ENCODE data around the gene VPS37D. TPM values are rescaled to one million over a fixed set of nuclear protein-coding genes. Genes with fewer than 3 reads are reported as not detected.
"Not testable (repeated sequence)": the region's sequence is repeated elsewhere in the genome, so short reads cannot be mapped to it uniquely, and the experiment has no call there.

The VPS37D gene
- total and polyA plus RNA-seq, 2 donors, result 3.2 to 4.7 TPM

- H3K36me3 ChIP-seq (ENCODE audit: insufficient read depth); H3K4me3 ChIP-seq (ENCODE audit: low read depth, low read length); H3K27ac ChIP-seq (ENCODE audit: low read depth); DNase-seq (ENCODE audit: extremely low spot score); H3K4me1 ChIP-seq (ENCODE audit: insufficient read depth): not testable (repeated sequence)
- whole genome bisulfite sequencing, result 96% methylated on average over 6 of the region's 6 CpGs
These were observed 45.7 kb downstream of the VPS37D start for GRCh38 chr7:73713319-73713718.

- no peaks in the 10 kb centered on the region for H3K4me1 ChIP-seq (ENCODE audit: insufficient read depth)
- DNase-seq (ENCODE audit: extremely low spot score), result peak; percentile 72
- H3K36me3 ChIP-seq (ENCODE audit: insufficient read depth), result no peaks in the 10 kb centered on the region
- no peak overlapping the region for H3K4me3 ChIP-seq (ENCODE audit: low read depth, low read length)
- H3K27ac ChIP-seq (ENCODE audit: low read depth), result no peak overlapping the region
- WGBS, result 60% methylated on average over 16 of the region's 16 CpGs
These were observed 48.2 kb downstream of the VPS37D start for GRCh38 chr7:73715648-73716317.

GRCh38 chr7:73716318-73716890 lies 48.8 kb downstream of the VPS37D start:
- Histone ChIP-seq H3K36me3 (ENCODE audit: insufficient read depth) (no peaks in the 10 kb centered on the region), H3K27ac (ENCODE audit: low read depth) (no peak overlapping the region), H3K4me1 (ENCODE audit: insufficient read depth) (no peaks in the 10 kb centered on the region), H3K4me3 (ENCODE audit: low read depth, low read length) (no peak overlapping the region)
- DNase-seq (ENCODE audit: extremely low spot score), result no peak
- whole genome bisulfite sequencing, result 69% methylated on average over 4 of the region's 4 CpGs

GRCh38 chr7:73717025-73717807 lies 49.6 kb downstream of the VPS37D start:
- no peaks in the 10 kb centered on the region for H3K36me3 ChIP-seq (ENCODE audit: insufficient read depth)
- 58% methylated on average over 13 of the region's 13 CpGs for WGBS
- no peaks in the 10 kb centered on the region for H3K4me1 ChIP-seq (ENCODE audit: insufficient read depth)
- no peak for DNase-seq (ENCODE audit: extremely low spot score)
- H3K27ac ChIP-seq (ENCODE audit: low read depth), result no peak overlapping the region
- no peak overlapping the region for H3K4me3 ChIP-seq (ENCODE audit: low read depth, low read length)

- no peak overlapping the region for H3K27ac ChIP-seq (ENCODE audit: low read depth)
- no peak overlapping the region for H3K4me3 ChIP-seq (ENCODE audit: low read depth, low read length)
- H3K36me3 ChIP-seq (ENCODE audit: insufficient read depth), result no peaks in the 10 kb centered on the region
- H3K4me1 ChIP-seq (ENCODE audit: insufficient read depth), result no peaks in the 10 kb centered on the region
- no peak for DNase-seq (ENCODE audit: extremely low spot score)
- 68% methylated on average over 10 of the region's 10 CpGs for WGBS
These were observed 50.4 kb downstream of the VPS37D start for GRCh38 chr7:73717991-73718405.

GRCh38 chr7:73718438-73718881 lies 50.8 kb downstream of the VPS37D start:
- Histone ChIP-seq H3K4me3 (ENCODE audit: low read depth, low read length) (peak overlapping the region; percentile 86), H3K36me3 (ENCODE audit: insufficient read depth) (no peaks in the 10 kb centered on the region), H3K27ac (ENCODE audit: low read depth) (no peak overlapping the region), H3K4me1 (ENCODE audit: insufficient read depth) (no peaks in the 10 kb centered on the region)
- DNase-seq (ENCODE audit: extremely low spot score), result no peak
- WGBS, result 41% methylated on average over 9 of the region's 9 CpGs

- H3K27ac ChIP-seq (ENCODE audit: low read depth), result no peak within 1 kb of the TSS
- no peaks in the 10 kb centered on the region for H3K36me3 ChIP-seq (ENCODE audit: insufficient read depth)
- peak within 1 kb of the TSS; percentile 86 for H3K4me3 ChIP-seq (ENCODE audit: low read depth, low read length)
- DNase-seq (ENCODE audit: extremely low spot score), result no peak
- no peaks in the 10 kb centered on the region for H3K4me1 ChIP-seq (ENCODE audit: insufficient read depth)
- WGBS, result 2% methylated on average over 96 of the region's 96 CpGs
These were observed 51.5 kb downstream of the VPS37D start, which contains the start of gene STX1A for GRCh38 chr7:73718905-73719805. Gene STX1A, minus strand, starts transcription at chr7:73719669. Its CDS starts 38 bp downstream, at chr7:73719631.

- DNase-seq (ENCODE audit: extremely low spot score), result no peak
- Histone ChIP-seq H3K36me3 (ENCODE audit: insufficient read depth) (no peaks in the 10 kb centered on the region), H3K4me3 (ENCODE audit: low read depth, low read length) (peak overlapping the region; percentile 86), H3K27ac (ENCODE audit: low read depth) (no peak overlapping the region), H3K4me1 (ENCODE audit: insufficient read depth) (no peaks in the 10 kb centered on the region)
- WGBS, result 10% methylated on average over 16 of the region's 16 CpGs
These were observed 52.2 kb downstream of the VPS37D start for GRCh38 chr7:73719806-73720169.

- H3K36me3 ChIP-seq (ENCODE audit: insufficient read depth); DNase-seq (ENCODE audit: extremely low spot score); H3K4me1 ChIP-seq (ENCODE audit: insufficient read depth); H3K4me3 ChIP-seq (ENCODE audit: low read depth, low read length); H3K27ac ChIP-seq (ENCODE audit: low read depth): not testable (repeated sequence)
- WGBS, result 96% methylated on average over 9 of the region's 9 CpGs
These were observed 52.8 kb downstream of the VPS37D start for GRCh38 chr7:73720443-73720842.

- no peaks in the 10 kb centered on the region for H3K4me1 ChIP-seq (ENCODE audit: insufficient read depth)
- H3K4me3 ChIP-seq (ENCODE audit: low read depth, low read length), result no peak overlapping the region
- H3K36me3 ChIP-seq (ENCODE audit: insufficient read depth), result no peaks in the 10 kb centered on the region
- H3K27ac ChIP-seq (ENCODE audit: low read depth), result no peak overlapping the region
- DNase-seq (ENCODE audit: extremely low spot score), result no peak
- WGBS, result 61% methylated on average over 3 of the region's 3 CpGs
These were observed 53.8 kb downstream of the VPS37D start for GRCh38 chr7:73721377-73721817.
